Body of pancreas (tissue), 4 donors: ENCODE measurements around the gene MED27.

ENCODE experiments used
- CTCF ChIP-seq, 7 experiments: fragments of 450-650 bp in 4 of 7; fragments of 200-600 bp in 3 of 7; sonication (generic) in 3 of 7; IDR thresholded peaks; one replicate each; pipeline ENCODE4 v1.5.1; 2016 to 2019; ENCODE audit warnings: antibody characterized with exemption in 7 of 7
- POLR2A ChIP-seq, 3 donors: fragments of 450-650 bp; IDR thresholded peaks; one replicate each; pipeline ENCODE4 v1.6.1; 2016; ENCODE audit warnings: antibody characterized with exemption in 3 of 3, mild to moderate bottlenecking in 2 of 3

GRCh38 chr9:131889437-131890251 is 190.0 kb downstream of the MED27 start:
- TF ChIP-seq CTCF (IDR thresholded peaks at IDR 0.05), result no peak
- TF ChIP-seq POLR2A (IDR thresholded peaks at IDR 0.05), result no peak
